SH-SY5Y (cell line): Measurements from ENCODE around the gene BCORL1.

Experiments used
- GATA2 ChIP-seq: IDR thresholded peaks from 2 replicates; pipeline ENCODE4 v1.6.1; 2011; ENCODE audit warnings: mild to moderate bottlenecking, low read depth, low read length
- GATA3 ChIP-seq: IDR thresholded peaks from 2 replicates; pipeline ENCODE4 v1.6.1; 2011; ENCODE audit warnings: low read depth, mild to moderate bottlenecking, low read length, moderate library complexity

The BCORL1 gene

GRCh38 chrX:129981200-129981553, 1.3 kb upstream of the BCORL1 start:
- no peak for TF ChIP-seq GATA3
- no peak for TF ChIP-seq GATA2

- TF ChIP-seq GATA2 (no peak), GATA3 (no peak)
These were observed 609 bp upstream of the BCORL1 start for GRCh38 chrX:129981752-129982299.

- no peak for TF ChIP-seq GATA3
These were observed 1.2 kb downstream of the BCORL1 start for GRCh38 chrX:129983575-129984110.

- TF ChIP-seq GATA2 (no peak), GATA3 (no peak)
These were observed 1.9 kb downstream of the BCORL1 start for GRCh38 chrX:129984111-129984958.

GRCh38 chrX:129987871-129988270, 5.4 kb downstream of the BCORL1 start:
- TF ChIP-seq GATA2: no peak
- no peak for TF ChIP-seq GATA3

GRCh38 chrX:129992181-129992580, 9.7 kb downstream of the BCORL1 start:
- no peak for TF ChIP-seq GATA2
- no peak for TF ChIP-seq GATA3

- no peak for TF ChIP-seq GATA3
- TF ChIP-seq GATA2: no peak
These were observed 13.7 kb downstream of the BCORL1 start for GRCh38 chrX:129996120-129996519.

- no peak for TF ChIP-seq GATA3
- no peak for TF ChIP-seq GATA2
These were observed 14.7 kb downstream of the BCORL1 start for GRCh38 chrX:129997086-129997485.

GRCh38 chrX:129998021-129998420, 15.6 kb downstream of the BCORL1 start:
- TF ChIP-seq GATA3 (no peak), GATA2 (no peak)

GRCh38 chrX:130001893-130002292, 19.5 kb downstream of the BCORL1 start:
- TF ChIP-seq GATA3 (no peak), GATA2 (no peak)

GRCh38 chrX:130002541-130002940, 20.1 kb downstream of the BCORL1 start:
- no peak for TF ChIP-seq GATA2
- no peak for TF ChIP-seq GATA3

- TF ChIP-seq GATA3 (no peak), GATA2 (no peak)
These were observed 22.8 kb downstream of the BCORL1 start for GRCh38 chrX:130005089-130005807.

- no peak for TF ChIP-seq GATA2
- TF ChIP-seq GATA3: no peak
These were observed 27.3 kb downstream of the BCORL1 start for GRCh38 chrX:130009658-130010223.

GRCh38 chrX:130012683-130013082, 30.2 kb downstream of the BCORL1 start:
- no peak for TF ChIP-seq GATA3
- TF ChIP-seq GATA2: no peak
